Globus pallidus (tissue), 1 donor: ENCODE measurements around the gene PRPF8.
"Not testable (repeated sequence)": the region's sequence is repeated elsewhere in the genome, so short reads cannot be mapped to it uniquely, and the experiment has no call there.

Experiments
- DNase-seq: peaks from one replicate; pipeline ENCODE4 v3.0.0-alpha.2; 2015; ENCODE audit warnings: low spot score

PRPF8 gene

GRCh38 chr17:1716076-1716911 is 31.6 kb upstream of the PRPF8 start:
- DNase-seq, result peak; percentile 100

DNA sequence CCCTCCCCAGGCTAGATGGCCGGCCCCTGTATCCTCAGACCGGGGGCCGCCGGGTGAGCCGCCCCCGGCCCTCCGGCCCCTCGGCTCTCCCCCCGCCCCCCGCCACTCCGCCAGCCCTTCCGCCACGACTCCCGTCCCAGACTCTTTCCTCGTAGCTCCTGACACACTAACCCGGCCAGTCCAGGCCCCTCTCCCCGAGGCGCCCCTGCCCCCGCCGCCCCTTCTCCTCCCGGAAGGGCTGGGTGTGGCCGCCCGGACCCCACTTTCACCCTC is 31.1 kb upstream of the PRPF8 start:
- DNase-seq, result no peak

DNA sequence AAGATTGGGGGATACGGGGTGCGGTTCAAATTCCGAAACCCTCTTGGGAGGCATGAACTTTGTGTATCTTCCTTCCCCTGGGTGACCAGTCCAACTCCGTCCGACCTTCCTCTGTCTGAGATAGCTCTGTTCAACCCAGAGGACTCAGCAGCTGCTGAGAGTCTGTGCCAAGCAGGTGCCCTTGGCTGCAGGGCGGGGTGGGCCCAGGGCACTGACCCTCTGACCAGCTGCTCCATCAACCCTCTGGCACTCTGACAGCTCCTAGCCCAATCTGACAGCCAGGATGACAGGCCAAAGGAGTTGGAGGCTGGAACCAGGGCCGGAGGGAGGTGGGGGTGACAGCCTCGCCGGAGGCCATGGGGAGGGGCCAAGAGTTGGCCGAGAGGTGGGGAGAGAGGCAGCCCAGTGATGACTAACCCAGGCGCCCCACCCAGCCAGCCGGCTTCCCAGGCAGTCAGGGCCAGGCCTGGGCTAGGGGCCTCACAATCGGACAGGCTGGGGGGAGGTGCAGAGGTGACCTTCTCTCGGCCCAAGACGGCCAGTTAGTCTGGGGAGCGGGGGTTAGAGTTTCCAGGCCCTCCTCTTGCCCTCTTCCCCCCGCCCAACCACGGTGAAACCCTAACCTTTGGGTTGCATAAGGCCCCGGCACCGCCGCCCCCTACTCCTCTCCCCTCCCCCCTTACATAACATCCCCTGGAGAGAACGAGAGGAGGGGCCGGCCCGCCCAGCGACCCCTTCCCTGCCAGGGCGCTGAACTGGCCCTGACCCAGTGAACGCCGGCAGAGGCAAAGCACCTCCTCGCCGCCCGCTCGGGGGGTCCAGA is 30.5 kb upstream of the PRPF8 start:
- DNase-seq, result peak; percentile 40

GRCh38 chr17:1714427-1714979 is 29.8 kb upstream of the PRPF8 start:
- peak; percentile 70 for DNase-seq

DNA sequence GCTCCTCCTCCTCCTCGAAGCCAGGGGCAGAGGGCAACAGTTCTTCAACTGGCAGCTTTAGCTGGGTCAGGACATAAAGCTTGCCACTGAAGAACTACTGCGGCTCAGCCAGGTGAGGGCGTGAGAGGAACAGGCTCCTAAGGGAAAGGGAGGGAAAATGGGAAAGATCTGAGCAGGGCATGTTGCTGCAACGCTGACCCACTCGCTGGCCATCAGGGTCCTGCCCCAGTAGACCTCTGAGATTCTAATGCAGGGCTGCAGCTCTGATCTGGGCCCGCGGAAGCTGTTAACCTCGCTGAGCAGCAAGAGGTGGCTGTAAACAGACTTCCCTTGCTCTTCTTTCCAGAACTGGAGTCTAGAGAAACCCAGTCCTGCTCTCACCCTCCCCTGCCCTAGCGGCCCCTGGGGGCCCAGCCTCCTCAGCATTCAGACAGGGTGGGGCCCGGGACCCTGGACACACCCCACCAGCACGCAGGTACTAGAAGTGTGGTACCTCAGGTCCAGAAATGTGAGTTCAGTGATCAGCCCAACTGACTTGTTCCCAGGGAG is 29.3 kb upstream of the PRPF8 start:
- DNase-seq, result no peak

GRCh38 chr17:1713160-1713877 is 28.7 kb upstream of the PRPF8 start:
- no peak for DNase-seq

- DNase-seq, result no peak
Measured at GRCh38 chr17:1712271-1712670, 27.6 kb upstream of the PRPF8 start.

DNA sequence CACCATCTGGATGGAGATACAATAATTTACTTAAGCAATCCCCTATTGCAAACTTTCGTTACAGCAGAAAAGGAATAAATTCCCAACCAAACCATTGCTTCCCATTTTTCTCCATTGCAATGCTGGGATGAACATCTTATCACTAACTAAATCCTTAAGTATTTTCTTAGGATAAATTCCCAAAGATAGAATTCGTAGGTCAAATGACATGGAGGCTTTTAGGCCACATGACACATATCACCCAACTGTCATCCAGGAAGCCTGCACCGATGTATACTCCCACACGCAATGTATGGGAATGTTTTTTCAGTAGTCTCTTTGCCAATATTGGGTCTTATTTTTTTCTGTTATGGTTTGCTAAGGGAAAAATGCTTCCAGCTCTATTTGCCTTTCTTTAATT is 27.1 kb upstream of the PRPF8 start:
- no peak for DNase-seq

DNA sequence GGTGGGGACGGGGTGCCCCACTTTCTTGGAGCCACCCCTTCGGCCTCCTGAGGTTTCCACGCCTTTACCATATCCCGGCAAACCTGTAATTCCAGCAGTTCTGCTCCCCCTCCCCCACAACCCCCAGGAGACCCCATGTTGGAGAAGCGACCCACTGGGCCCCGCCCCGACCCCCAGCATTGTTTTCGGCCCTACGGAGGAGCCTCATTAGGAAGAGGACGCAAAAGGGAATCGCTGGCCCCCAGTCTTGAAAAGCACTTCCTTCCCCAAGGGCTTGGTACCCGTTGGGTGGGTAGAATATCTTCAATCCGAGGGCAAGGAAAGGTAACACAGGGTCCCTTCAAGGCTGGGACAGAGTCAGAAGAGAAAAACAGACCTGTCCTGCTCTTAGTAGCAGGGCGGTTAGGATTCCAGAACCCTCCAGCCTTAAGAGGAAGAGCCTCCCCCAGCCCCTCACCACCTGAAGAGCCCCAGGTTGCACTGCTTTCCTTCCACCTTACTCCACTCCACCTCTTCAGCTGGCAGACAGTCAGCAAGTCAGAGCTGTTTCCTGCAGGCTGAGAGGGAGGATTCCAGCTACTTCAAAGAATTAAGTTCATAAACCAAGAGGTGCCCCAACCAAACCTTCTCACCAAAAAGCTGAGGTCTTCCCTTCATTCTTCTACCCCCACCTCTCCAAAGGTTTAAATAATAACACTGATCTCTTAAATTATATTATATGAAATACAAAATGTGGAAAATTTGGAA is 26.3 kb upstream of the PRPF8 start:
- DNase-seq, result no peak

DNA sequence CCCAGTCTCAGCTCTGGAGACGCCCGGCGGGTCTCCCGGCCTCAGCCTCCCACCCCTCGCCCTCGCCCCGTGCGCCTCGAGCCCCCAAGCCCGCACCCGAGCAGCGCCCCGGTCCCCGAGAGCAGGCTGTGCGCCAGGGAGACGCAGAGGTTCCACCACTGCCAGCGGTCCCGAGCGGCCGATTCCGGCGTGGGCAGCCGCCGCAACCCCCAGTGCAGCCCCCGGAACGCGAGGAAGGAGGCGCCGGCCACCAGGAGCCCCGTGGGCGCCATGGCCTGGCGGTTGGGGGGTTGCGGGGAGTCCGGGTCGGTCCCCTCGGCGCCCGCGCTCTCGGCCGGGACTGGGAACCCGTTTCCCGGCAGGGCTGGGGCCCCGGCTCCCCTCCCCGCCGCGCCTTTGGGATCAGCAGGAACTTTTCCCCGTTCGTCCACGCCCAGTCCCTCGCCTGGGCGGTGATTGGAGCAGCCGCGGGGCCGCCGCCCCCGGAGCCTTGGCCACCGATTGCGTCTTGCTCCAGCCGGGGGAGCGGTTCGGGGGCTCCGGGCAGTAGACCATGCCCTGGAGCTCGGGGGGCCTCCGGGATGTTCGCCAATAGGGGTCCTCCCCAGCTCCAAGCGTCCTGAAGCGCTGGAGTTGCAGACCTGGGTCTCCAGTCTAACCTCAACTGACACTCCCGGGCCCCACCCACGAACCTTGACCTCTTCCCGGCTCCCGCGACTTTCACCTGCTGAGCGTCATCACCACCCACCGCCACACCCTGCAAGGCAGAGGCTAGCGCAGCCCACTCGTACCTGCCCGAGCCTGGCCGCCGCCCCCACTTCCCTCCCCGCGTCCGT is 25.5 kb upstream of the PRPF8 start, which contains the start of gene TLCD2:
Gene TLCD2 (minus strand): TSS at position 407 of the 836 bp plus-strand sequence. CDS start 135 bp downstream, at position 272.
- no peak for DNase-seq

DNA sequence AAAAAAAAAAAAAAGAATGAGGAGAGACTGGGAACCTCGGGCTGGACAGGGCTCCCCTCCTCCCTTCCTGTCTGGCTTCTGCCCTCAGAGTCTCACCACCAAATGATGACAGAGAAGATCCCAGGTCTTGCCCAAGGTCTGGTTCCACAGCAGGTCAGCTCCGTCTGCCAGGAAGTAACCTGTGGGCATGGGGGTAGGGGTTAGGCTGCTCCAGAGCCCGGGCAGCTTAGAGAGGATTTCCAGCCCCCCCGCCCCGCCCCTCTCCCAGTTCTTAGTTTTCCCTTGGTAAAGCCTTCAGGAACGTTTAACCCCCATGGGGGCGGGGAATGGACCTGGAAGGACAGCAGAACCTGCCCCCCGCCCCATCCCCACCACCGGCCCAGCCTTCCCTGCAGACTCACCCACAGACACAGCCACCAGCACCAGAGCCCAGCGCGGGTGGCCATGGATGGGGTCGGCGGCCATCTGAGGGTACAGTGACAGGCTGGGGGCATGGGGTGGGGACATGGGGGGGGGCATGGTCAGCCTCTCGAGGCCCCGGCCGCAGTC is 24.8 kb upstream of the PRPF8 start:
- no peak for DNase-seq

DNA sequence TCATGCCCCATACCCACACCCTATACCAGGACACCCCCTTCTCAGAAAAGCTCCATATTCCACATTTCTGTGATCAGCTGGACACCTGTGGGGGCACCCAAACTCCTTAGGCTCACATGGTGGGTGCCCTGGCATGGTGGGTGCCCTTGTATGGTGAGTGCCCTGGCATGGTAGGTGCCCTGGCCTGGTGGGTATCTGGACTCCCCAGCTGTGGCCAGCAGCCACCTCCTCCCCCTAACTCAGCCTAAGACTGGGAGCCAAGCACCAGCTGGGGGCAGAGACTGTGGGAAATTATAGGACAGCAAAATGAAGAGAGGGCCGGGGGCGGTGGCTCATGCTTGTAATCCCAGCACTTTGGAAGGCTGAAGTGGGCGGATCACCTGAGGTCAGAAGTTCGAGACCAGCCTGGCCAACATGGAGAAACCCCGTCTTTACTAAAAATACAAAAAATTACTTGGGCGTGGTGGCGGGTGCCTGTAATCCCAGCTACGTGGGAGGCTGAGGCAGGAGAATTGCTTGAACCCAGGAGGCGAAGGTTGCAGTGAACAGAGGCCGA is 24.2 kb upstream of the PRPF8 start:
- not testable (repeated sequence) for DNase-seq

- DNase-seq, result no peak
Measured at GRCh38 chr17:1707107-1707506, 22.4 kb upstream of the PRPF8 start.

DNA sequence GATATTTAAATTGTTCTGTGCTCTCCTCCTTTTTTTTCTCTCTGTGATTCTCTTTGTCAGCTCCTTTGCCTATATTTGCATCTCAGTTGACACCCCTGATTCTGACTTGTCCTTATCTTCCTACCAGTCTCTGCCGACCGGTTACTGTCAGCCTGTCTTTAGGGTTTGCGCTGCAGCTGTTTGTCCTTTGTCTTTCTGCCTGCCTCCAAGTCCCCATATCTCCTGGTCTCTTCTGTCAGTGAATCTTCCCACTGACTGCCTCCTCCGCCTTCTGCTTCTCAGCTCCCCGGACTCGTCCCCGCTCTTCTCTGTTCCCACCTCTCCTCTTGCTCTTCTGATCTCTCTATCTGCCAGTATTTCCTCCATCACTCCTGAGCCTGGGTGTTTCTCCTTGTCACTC is 20.3 kb upstream of the PRPF8 start:
- no peak for DNase-seq

DNA sequence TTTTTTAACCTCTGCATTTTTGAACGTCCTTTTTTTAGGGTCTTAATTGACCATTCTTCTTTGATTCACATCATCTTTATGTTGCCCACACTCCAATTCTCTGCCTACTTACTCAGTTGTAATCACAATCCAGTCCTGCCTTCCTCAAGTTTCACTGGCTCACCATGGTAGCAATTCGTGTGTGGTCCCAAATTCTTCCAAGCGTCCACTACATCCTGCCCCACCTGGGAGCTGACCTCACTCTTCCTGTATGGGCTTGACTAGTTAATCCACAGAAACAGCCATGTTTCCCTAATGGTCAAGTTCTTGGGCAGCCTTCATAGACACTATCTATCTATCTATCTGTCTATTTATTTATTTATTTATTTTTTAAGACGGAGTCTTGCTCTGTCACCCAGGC is 18.4 kb upstream of the PRPF8 start:
- no peak for DNase-seq

DNA sequence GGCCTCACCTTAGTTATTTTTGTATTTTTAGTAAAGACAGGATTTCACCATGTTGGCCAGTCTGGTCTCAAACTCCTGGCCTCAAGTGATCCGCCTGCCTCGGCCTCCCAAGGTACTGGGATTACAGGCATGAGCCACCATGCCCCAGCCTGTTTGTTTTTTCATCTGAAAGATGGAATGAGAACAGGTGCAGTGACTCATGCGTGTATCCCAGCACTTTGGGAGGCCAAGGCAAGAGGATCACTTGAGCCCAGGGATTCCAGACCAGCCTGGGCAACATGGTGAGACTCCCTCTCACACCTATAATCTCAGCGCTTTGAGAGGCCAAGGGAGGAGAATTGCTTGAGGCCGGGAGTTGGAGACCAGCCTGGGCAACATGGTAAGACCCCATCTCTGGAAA is 15.2 kb upstream of the PRPF8 start:
- not testable (repeated sequence) for DNase-seq

DNA sequence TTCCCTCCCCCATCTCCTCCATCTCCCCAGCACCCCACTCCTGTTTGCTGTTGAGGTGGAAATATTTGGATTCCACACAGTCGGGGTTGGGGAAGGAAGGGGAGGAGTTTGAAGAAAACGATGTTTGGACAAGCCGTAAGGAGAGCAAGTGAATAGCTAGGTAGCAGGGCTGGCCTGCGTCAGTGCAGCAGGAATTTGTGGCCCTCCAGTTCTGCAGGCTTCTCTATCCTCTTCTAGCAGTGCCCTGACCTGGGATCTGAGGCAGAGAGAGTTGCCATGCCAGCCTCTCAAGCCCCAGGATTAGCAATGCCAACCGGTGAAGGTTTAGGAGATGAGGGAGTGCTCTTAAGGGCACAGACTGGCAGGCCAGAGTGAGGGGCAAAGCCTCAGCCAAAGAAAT is 13.0 kb upstream of the PRPF8 start:
- no peak for DNase-seq

GRCh38 chr17:1695365-1695764 is 10.7 kb upstream of the PRPF8 start:
- no peak for DNase-seq

DNA sequence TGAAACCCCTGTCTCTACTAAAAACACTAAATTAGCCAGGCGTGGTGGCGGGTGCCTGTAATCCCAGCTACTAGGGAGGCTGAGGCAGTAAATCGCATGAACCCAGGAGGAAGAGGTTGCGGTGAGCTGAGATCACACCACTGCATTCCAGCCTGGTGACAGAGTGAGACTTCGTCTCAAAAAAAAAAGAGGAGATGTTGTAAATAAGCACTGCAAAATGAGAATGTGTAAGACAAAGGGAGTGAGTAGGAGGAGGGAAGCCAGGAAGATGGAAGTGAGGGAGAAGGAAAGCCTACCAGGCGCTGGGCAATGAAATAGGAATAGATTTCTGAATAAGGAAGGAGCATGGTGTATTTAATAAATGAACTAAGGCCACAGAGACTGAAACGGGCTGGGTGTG is 8.7 kb upstream of the PRPF8 start:
- no peak for DNase-seq
